Ovary (tissue), 3 donors: Measurements from ENCODE around the gene TCERG1L.

Experiments
- CTCF ChIP-seq, 3 donors: fragments of 450-650 bp in 2 of 3; fragments of 200-600 bp in 1 of 3; IDR thresholded peaks; one replicate each; pipeline versions ENCODE4 v1.5.1 to v1.8.0; 2016 to 2022; ENCODE audit warnings: antibody characterized with exemption in 3 of 3, mild to moderate bottlenecking in 1 of 3
- EP300 ChIP-seq: sonication (generic); formaldehyde crosslinking; IDR thresholded peaks from one replicate; pipeline ENCODE4 v1.6.1; 2017; ENCODE audit warnings: antibody characterized with exemption
- donor health status: DM: no; HTN: no; CAD: no.

GRCh38 chr10:131323880-131324279 lies 12.4 kb upstream of the TCERG1L start:
- TF ChIP-seq CTCF (IDR thresholded peaks at IDR 0.05) (no peak), EP300 (no peak)
